ENCODE results near the gene BMPER.

Gene BMPER

GRCh38 chr7:34093276-34093675, 187.9 kb downstream of the BMPER start:
- no peaks in the 10 kb centered on the region for H3K27me3 ChIP-seq (replicated peaks; ENCODE audit: control insufficient read depth, insufficient read depth, low read length)
- no peak for DNase-seq (ENCODE audit: extremely low read depth, insufficient read length)

DNA sequence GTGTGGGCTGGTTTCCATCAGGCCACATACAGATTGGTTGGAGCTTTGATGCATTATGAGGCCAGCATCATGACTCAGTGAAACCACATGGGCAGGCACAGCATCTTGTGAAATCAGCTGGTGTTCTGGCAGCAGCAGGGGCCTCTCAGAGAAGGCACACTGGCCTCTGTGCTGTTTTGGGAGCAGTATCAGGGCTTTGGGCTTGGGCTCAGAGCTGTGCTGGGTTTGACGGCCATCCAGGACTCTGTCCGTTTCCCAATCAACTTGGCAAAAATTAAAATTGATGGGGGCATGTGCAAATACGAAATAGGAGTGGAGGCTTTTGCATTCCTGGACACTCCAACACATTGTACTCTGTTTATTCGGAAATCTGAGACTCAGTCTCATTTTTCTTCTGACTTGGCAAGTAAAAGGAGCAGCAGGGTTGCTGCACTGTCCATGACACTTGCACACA, 190.9 kb downstream of the BMPER start:
- Histone ChIP-seq H3K27me3 (replicated peaks; ENCODE audit: control insufficient read depth, insufficient read depth, low read length) (no peaks in the 10 kb centered on the region), H3K4me3 (replicated peaks; ENCODE audit: low read depth, low read length) (no peak overlapping the region), H3K36me3 (ENCODE audit: control insufficient read depth, insufficient read depth, low read length) (no peaks in the 10 kb centered on the region)
- TF ChIP-seq, protein P1, sequence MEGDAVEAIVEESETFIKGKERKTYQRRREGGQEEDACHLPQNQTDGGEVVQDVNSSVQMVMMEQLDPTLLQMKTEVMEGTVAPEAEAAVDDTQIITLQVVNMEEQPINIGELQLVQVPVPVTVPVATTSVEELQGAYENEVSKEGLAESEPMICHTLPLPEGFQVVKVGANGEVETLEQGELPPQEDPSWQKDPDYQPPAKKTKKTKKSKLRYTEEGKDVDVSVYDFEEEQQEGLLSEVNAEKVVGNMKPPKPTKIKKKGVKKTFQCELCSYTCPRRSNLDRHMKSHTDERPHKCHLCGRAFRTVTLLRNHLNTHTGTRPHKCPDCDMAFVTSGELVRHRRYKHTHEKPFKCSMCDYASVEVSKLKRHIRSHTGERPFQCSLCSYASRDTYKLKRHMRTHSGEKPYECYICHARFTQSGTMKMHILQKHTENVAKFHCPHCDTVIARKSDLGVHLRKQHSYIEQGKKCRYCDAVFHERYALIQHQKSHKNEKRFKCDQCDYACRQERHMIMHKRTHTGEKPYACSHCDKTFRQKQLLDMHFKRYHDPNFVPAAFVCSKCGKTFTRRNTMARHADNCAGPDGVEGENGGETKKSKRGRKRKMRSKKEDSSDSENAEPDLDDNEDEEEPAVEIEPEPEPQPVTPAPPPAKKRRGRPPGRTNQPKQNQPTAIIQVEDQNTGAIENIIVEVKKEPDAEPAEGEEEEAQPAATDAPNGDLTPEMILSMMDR (IDR thresholded peaks at IDR 0.05; ENCODE audit: insufficient read depth, low read length, poor library complexity, severe bottlenecking): no peak
- no peak for DNase-seq (ENCODE audit: extremely low read depth, insufficient read length)

More at GRCh38 chr7:34093276-34093675, 187.9 kb downstream of the BMPER start:
- H3K4me3 ChIP-seq (replicated peaks; ENCODE audit: low read depth, low read length): no peak overlapping the region
- H3K36me3 ChIP-seq (ENCODE audit: control insufficient read depth, insufficient read depth, low read length): no peaks in the 10 kb centered on the region
- TF ChIP-seq, protein P1 (IDR thresholded peaks at IDR 0.05; ENCODE audit: insufficient read depth, low read length, poor library complexity, severe bottlenecking): no peak

DNA sequence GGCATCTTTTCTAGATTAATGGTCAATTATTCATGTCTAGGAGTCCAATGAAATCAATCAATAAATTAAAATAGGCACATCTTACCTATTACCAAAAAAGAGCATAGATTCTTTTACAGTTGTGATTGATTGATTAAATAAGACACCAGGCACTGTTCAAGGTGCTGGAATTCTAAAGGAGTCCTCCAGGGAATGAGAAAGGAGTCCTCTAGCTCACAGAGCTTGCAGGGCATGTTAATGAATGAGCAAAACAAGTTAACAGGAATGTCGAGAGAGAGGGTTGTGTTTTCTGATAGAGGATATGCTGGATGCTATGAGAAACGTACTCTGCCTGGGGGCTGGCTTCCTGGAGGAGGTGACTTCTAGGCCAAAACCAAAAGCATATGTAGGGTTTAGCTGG, 191.4 kb downstream of the BMPER start:
- Histone ChIP-seq H3K4me3 (replicated peaks; ENCODE audit: low read depth, low read length) (no peak overlapping the region), H3K36me3 (ENCODE audit: control insufficient read depth, insufficient read depth, low read length) (no peaks in the 10 kb centered on the region), H3K27me3 (replicated peaks; ENCODE audit: control insufficient read depth, insufficient read depth, low read length) (no peaks in the 10 kb centered on the region)
- DNase-seq (ENCODE audit: extremely low read depth, insufficient read length): no peak
- TF ChIP-seq, protein P1 (IDR thresholded peaks at IDR 0.05; ENCODE audit: insufficient read depth, low read length, poor library complexity, severe bottlenecking): no peak

DNA sequence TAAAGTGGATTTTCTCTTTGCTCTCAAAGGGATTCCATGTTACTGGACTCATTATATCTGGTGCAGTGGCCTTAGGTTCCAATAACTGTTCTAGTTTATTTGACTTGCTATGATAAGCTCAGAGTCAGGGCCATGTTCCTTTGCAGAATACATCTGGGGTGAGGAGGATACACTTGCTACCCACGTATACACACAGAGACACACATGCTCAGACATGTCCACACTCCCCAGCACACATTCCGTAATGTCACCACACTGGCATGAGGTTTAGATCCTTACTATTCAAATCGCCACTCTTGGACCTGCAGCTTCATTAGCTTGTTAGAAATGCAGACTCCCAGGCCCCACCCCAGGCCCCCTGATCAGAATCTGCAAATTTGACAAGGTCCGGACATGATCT, 195.3 kb downstream of the BMPER start:
- Histone ChIP-seq H3K36me3 (ENCODE audit: control insufficient read depth, insufficient read depth, low read length) (no peaks in the 10 kb centered on the region), H3K4me3 (replicated peaks; ENCODE audit: low read depth, low read length) (no peak overlapping the region), H3K27me3 (replicated peaks; ENCODE audit: control insufficient read depth, insufficient read depth, low read length) (no peaks in the 10 kb centered on the region; the same call in 1 of the 2 replicates)
- DNase-seq (ENCODE audit: extremely low read depth, insufficient read length): no peak
- TF ChIP-seq, protein P1 (IDR thresholded peaks at IDR 0.05; ENCODE audit: insufficient read depth, low read length, poor library complexity, severe bottlenecking): no peak

GRCh38 chr7:34104115-34104514, 198.8 kb downstream of the BMPER start:
- DNase-seq (ENCODE audit: extremely low read depth, insufficient read length): no peak
- no peaks in the 10 kb centered on the region for H3K36me3 ChIP-seq (ENCODE audit: control insufficient read depth, insufficient read depth, low read length)
- TF ChIP-seq, protein P1 (IDR thresholded peaks at IDR 0.05; ENCODE audit: insufficient read depth, low read length, poor library complexity, severe bottlenecking): no peak
- H3K4me3 ChIP-seq (replicated peaks; ENCODE audit: low read depth, low read length): no peak overlapping the region
- H3K27me3 ChIP-seq (replicated peaks; ENCODE audit: control insufficient read depth, insufficient read depth, low read length): no peaks in the 10 kb centered on the region; the same call in 1 of the 2 replicates

DNA sequence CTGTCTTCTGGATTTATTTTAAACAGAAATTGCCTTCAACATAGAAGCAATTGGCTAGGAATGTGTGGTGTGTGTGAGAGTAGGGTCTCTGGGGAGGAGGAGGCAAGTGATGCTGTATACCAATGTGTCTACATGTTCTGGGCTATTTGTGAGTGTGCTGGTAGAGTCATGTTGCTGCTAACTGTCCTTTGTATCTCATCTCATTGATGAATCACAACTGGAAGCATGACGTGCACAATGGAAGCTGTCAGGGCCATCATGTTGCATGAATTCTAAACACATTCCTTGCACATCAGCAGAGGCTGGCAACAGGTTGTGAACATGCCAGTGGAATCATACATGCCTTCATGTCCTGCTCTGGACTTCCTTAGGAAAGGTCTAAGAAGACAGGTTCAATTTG, 199.7 kb downstream of the BMPER start:
- no peak for DNase-seq (ENCODE audit: extremely low read depth, insufficient read length)
- Histone ChIP-seq H3K27me3 (replicated peaks; ENCODE audit: control insufficient read depth, insufficient read depth, low read length) (no peaks in the 10 kb centered on the region; the same call in 1 of the 2 replicates), H3K4me3 (replicated peaks; ENCODE audit: low read depth, low read length) (no peak overlapping the region), H3K36me3 (ENCODE audit: control insufficient read depth, insufficient read depth, low read length) (no peaks in the 10 kb centered on the region)
- TF ChIP-seq, protein P1 (IDR thresholded peaks at IDR 0.05; ENCODE audit: insufficient read depth, low read length, poor library complexity, severe bottlenecking): no peak
